Neural crest cell (in vitro differentiated cells): ENCODE data around the gene CYP2S1. TPM values are rescaled to one million over a fixed set of nuclear protein-coding genes. Genes with fewer than 3 reads are reported as not detected.

Source experiments
- DNase-seq: peaks from one replicate; pipeline ENCODE4 v3.0.0; 2021; ENCODE audit warnings: low read depth, mixed read lengths, low spot score
- H3K27ac Mint-ChIP-seq: one replicate; pipeline ENCODE4 v1.8.0; 2021; ENCODE audit warnings: mild to moderate bottlenecking, mixed read lengths; ENCODE audit not compliant: unreplicated experiment
- H3K27me3 Mint-ChIP-seq: 2 replicates; pipeline ENCODE4 v1.8.0; 2021; ENCODE audit warnings: low read depth, mild to moderate bottlenecking, mixed read lengths
- H3K36me3 Mint-ChIP-seq: 2 replicates; pipeline ENCODE4 v1.8.0; 2021; ENCODE audit warnings: low read depth, mild to moderate bottlenecking, mixed read lengths
- H3K4me1 Mint-ChIP-seq: 2 replicates; pipeline ENCODE4 v1.8.0; 2021; ENCODE audit warnings: mixed read lengths
- H3K4me3 Mint-ChIP-seq: one replicate; pipeline ENCODE4 v1.8.0; 2021; ENCODE audit warnings: mild to moderate bottlenecking, mixed read lengths
- H3K9me3 Mint-ChIP-seq: 2 replicates; pipeline ENCODE4 v1.8.0; 2021; ENCODE audit warnings: mixed read lengths
- CTCF ChIP-seq: fragments of 200-600 bp; sonication (generic); conservative IDR thresholded peaks from 2 replicates; pipeline ENCODE4 v1.5.0; 2021; ENCODE audit warnings: antibody characterized with exemption, mild to moderate bottlenecking
- total RNA-seq: library from RNA; stranded (reverse); gene quantifications from 2 replicates; pipeline ENCODE4 v1.2.1, GENCODE V29; 2021

CYP2S1 gene
- total RNA-seq, 1 donor from 2014 or later: not detected

DNA sequence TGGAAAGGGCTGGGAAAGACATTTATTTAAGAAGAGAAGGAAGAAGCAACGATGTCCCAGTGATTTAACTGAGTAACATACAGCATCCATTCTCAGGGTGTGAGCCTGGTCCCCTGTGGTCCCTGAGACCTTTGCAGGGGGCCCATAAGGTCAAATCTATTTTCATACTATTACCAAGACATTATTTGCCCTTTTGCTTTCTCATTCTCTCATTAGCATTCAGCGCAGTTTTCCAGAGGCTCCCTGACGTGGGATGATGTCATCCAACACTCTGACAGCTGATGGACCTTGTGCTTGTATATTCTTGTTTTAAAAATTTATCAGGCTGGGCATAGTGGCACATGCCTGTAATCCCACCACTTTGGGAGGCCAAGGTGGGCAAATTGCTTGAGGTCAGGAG is 52.8 kb downstream of the CYP2S1 start:
- no peak for DNase-seq
- Mint-ChIP-seq H3K36me3 (no peaks in the 10 kb centered on the region), H3K9me3 (no peaks in the 10 kb centered on the region), H3K27me3 (no peaks in the 10 kb centered on the region), H3K4me1 (no peaks in the 10 kb centered on the region), H3K4me3 (no peak overlapping the region), H3K27ac (no peak overlapping the region)
- TF ChIP-seq CTCF: no peak

GRCh38 chr19:41248895-41249294 is 55.9 kb downstream of the CYP2S1 start:
- no peak overlapping the region for H3K27ac Mint-ChIP-seq
- TF ChIP-seq CTCF: no peak
- H3K4me3 Mint-ChIP-seq: no peak overlapping the region
- H3K4me1 Mint-ChIP-seq: no peaks in the 10 kb centered on the region
- H3K36me3 Mint-ChIP-seq: no peaks in the 10 kb centered on the region
- H3K9me3 Mint-ChIP-seq: no peaks in the 10 kb centered on the region
- DNase-seq: no peak
- no peaks in the 10 kb centered on the region for H3K27me3 Mint-ChIP-seq

GRCh38 chr19:41249707-41250423 is 56.8 kb downstream of the CYP2S1 start:
- TF ChIP-seq CTCF: no peak
- no peaks in the 10 kb centered on the region for H3K9me3 Mint-ChIP-seq
- no peak for DNase-seq
- no peak overlapping the region for H3K27ac Mint-ChIP-seq
- H3K36me3 Mint-ChIP-seq: no peaks in the 10 kb centered on the region
- no peaks in the 10 kb centered on the region for H3K4me1 Mint-ChIP-seq
- H3K27me3 Mint-ChIP-seq: no peaks in the 10 kb centered on the region
- no peak overlapping the region for H3K4me3 Mint-ChIP-seq

- Mint-ChIP-seq H3K4me3 (no peak overlapping the region), H3K27me3 (no peaks in the 10 kb centered on the region), H3K27ac (no peak overlapping the region), H3K4me1 (no peaks in the 10 kb centered on the region), H3K9me3 (no peaks in the 10 kb centered on the region), H3K36me3 (no peaks in the 10 kb centered on the region)
- DNase-seq: no peak
- no peak for TF ChIP-seq CTCF
Measured at GRCh38 chr19:41253660-41254059, 60.6 kb downstream of the CYP2S1 start.

GRCh38 chr19:41255171-41255570 is 62.2 kb downstream of the CYP2S1 start:
- Mint-ChIP-seq H3K4me1 (no peaks in the 10 kb centered on the region), H3K27me3 (no peaks in the 10 kb centered on the region), H3K27ac (no peak overlapping the region), H3K36me3 (no peaks in the 10 kb centered on the region), H3K4me3 (no peak overlapping the region), H3K9me3 (no peaks in the 10 kb centered on the region)
- TF ChIP-seq CTCF: no peak
- DNase-seq: no peak

Other genes with a start within 250 kb of the CYP2S1 start
- gene CYP2B6, start 201.9 kb upstream of the CYP2S1 start, total RNA-seq: not detected in 2 replicates
- not detected in 2 replicates for gene CYP2A13, start 104.8 kb upstream of the CYP2S1 start, total RNA-seq
- gene CYP2F1, start 78.8 kb upstream of the CYP2S1 start, total RNA-seq: not detected in 2 replicates
- 6.4 and 6.8 TPM in 2 replicates for gene AXL, start 26.0 kb downstream of the CYP2S1 start, total RNA-seq
- gene HNRNPUL1, start 71.2 kb downstream of the CYP2S1 start, total RNA-seq: 306 and 320 TPM in 2 replicates
- 47.3 and 48.5 TPM in 2 replicates for gene CCDC97, start 117.0 kb downstream of the CYP2S1 start, total RNA-seq
- 2.2 and 3.1 TPM in 2 replicates for gene TGFB1, start 160.7 kb downstream of the CYP2S1 start, total RNA-seq
- gene B9D2, start 170.9 kb downstream of the CYP2S1 start, total RNA-seq: 11.7 and 13.8 TPM in 2 replicates
- 6.6 and 7.8 TPM in 2 replicates for gene TMEM91, start 183.3 kb downstream of the CYP2S1 start, total RNA-seq
- 16.8 and 20.3 TPM in 2 replicates for gene EXOSC5, start 204.1 kb downstream of the CYP2S1 start, total RNA-seq
- gene BCKDHA, start 204.6 kb downstream of the CYP2S1 start, total RNA-seq: 6.8 and 10.3 TPM in 2 replicates
- 0.86 TPM in 2 replicates for gene B3GNT8, start 234.2 kb downstream of the CYP2S1 start, total RNA-seq
- gene DMAC2, start 246.7 kb downstream of the CYP2S1 start, total RNA-seq: 62.2 and 63.1 TPM in 2 replicates
- not detected in 2 replicates for gene ERICH4, start 249.9 kb downstream of the CYP2S1 start, total RNA-seq